ENCODE results near the gene LHX8. TPM values are rescaled to one million over a fixed set of nuclear protein-coding genes. Genes with fewer than 3 reads are reported as not detected.

LHX8 gene
- total RNA-seq, 1 experiment from 2014 or later, result not detected

DNA sequence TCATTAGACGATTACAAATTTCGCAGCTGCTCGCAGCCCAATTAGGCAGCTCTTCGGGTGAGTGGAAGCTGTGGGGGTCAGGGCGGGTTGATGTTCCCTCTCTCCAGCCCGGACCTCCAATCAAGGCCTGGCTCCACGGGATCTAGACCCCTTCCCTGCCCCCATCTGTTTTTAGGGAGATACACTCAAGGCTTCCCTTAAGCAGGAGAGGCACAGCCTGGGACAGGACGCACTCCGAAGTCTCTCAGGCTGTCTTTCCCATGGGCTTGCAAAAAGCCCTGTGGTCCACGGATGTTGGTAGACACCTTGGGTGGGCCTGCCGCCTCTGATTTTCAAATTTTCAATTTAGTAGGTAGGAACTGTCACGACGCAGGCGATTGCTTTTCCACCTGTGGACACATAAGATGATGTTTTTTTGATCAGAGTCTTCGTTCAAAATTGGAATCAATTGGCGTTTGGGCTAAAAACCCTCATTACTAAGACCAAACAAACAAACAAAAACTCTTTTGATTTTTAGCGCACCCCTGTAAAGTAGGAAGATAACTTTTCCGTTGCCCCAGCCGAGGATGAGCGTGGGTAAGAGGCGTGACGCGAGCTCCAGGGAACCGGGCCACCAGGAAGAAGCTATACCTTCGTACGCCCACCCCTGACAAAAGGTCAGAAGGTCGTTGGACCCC is 2.5 kb upstream of the LHX8 start:
- DNase-seq, result no peak
- Histone ChIP-seq H3K79me2 (ENCODE audit: insufficient read depth, low read length) (no peaks in the 10 kb centered on the region), H4K8ac (replicated peaks; ENCODE audit: insufficient read length, low read depth, low read length) (no peak overlapping the region), H3K9ac (ENCODE audit: extremely low read depth, insufficient read length, low read length) (no peak overlapping the region), H3K23ac (ENCODE audit: insufficient read length, low read depth, low read length) (no peak overlapping the region), H3K4me2 (ENCODE audit: insufficient read depth, insufficient read length, low read length) (peak overlapping the region; percentile 58), H3K56ac (ENCODE audit: insufficient read length, low read depth, low read length) (no peak overlapping the region), H3K14ac (ENCODE audit: insufficient read depth, low read length) (no peak overlapping the region), H3K4ac (ENCODE audit: low read depth, low read length) (no peak overlapping the region), H2BK20ac (ENCODE audit: low read depth, low read length, poor library complexity, severe bottlenecking) (no peak overlapping the region), H2BK120ac (ENCODE audit: low read depth, low read length, poor library complexity, severe bottlenecking) (no peak overlapping the region), H3K9me3 (ENCODE audit: control insufficient read depth, low read depth, low read length) (no peaks in the 10 kb centered on the region), H4K5ac (ENCODE audit: insufficient read length, low read depth, low read length) (no peak overlapping the region), H3K27me3 (ENCODE audit: insufficient read depth, low read length) (peaks cover 75% of the 10 kb centered on the region), H2BK15ac (ENCODE audit: low read depth, low read length) (no peak overlapping the region), H4K91ac (ENCODE audit: insufficient read length, low read depth, low read length) (no peak overlapping the region), H2BK5ac (ENCODE audit: insufficient read length, low read length) (no peak overlapping the region), H3K23me2 (ENCODE audit: insufficient read length, low read depth, low read length, poor library complexity, severe bottlenecking) (peaks cover 41% of the 10 kb centered on the region), H2BK12ac (ENCODE audit: insufficient read length, low read depth, low read length) (no peak overlapping the region), H3K79me1 (ENCODE audit: insufficient read depth, low read depth, low read length, poor library complexity, severe bottlenecking) (no peaks in the 10 kb centered on the region), H3K27ac (ENCODE audit: insufficient read length, low read depth, low read length) (no peak overlapping the region), H3K4me1 (ENCODE audit: insufficient read depth, low read length) (peaks cover 3% of the 10 kb centered on the region; the same call in 1 of the 2 replicates), H4K20me1 (ENCODE audit: control insufficient read depth, insufficient read depth, insufficient read length) (no peaks in the 10 kb centered on the region), H2AFZ (ENCODE audit: low read length) (no peak overlapping the region), H2AK5ac (ENCODE audit: insufficient read length, low read length) (no peak overlapping the region), H3K18ac (ENCODE audit: insufficient read length, low read depth, low read length) (no peak overlapping the region), H3T11ph (ENCODE audit: low read length) (no peak overlapping the region)
- no peak overlapping the region for H3K27ac Mint-ChIP-seq
- H3K4me1 Mint-ChIP-seq, result peaks cover 65 to 73% of the 10 kb centered on the region in 2 experiments
- H3K36me3 Mint-ChIP-seq (ENCODE audit: insufficient read depth in 1 of 3, low read depth in 3 of 3), result peaks cover 0 to 1% (median 0%) of the 10 kb centered on the region in 3 experiments; a peak in 1 of 7 replicates
- no peak for TF ChIP-seq CTCF (conservative IDR thresholded peaks at IDR 0.05)
- H3K9me3 Mint-ChIP-seq, result peaks cover 2 to 12% of the 10 kb centered on the region in 2 experiments; a peak in 1 of 5 replicates
- peak overlapping the region; percentile 29 to 79; a peak in 4 of 5 replicates for H3K4me3 Mint-ChIP-seq
- peaks cover 99% of the 10 kb centered on the region for H3K27me3 Mint-ChIP-seq (ENCODE audit: low read depth)
- WGBS (ENCODE audit: extremely low coverage, insufficient read length, low lambda C conversion rate), result no CpG with 5 or more reads among the region's 27 CpGs

Measured in H9 (cell line).